Measurements from ENCODE around the gene TAS1R3.

The TAS1R3 gene

DNA sequence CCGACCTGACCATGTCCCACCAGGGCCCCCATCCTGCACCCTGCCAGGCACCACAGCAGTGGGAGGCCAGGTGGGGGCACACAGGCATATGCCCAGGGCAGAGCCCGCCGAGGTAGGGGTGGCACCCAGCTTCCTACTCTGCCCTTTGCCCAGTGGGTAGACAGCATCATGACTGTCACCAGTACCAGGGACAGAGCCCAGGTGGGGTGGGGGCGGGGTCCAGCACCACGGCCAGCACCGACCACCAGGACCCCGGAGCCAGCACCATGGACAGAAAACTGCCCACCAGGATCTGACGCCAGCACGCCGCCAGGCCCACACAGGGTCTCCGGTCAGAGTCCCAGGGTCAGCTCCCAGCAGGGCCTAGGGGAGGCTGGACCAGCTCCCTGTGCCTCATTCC, 3.8 kb downstream of the TAS1R3 start:
- no peak for DNase-seq (ENCODE audit: low read depth)
- H3K4me3 ChIP-seq (ENCODE audit: control insufficient read depth, low read depth, low read length) = no peak overlapping the region
- TF ChIP-seq, protein P1, sequence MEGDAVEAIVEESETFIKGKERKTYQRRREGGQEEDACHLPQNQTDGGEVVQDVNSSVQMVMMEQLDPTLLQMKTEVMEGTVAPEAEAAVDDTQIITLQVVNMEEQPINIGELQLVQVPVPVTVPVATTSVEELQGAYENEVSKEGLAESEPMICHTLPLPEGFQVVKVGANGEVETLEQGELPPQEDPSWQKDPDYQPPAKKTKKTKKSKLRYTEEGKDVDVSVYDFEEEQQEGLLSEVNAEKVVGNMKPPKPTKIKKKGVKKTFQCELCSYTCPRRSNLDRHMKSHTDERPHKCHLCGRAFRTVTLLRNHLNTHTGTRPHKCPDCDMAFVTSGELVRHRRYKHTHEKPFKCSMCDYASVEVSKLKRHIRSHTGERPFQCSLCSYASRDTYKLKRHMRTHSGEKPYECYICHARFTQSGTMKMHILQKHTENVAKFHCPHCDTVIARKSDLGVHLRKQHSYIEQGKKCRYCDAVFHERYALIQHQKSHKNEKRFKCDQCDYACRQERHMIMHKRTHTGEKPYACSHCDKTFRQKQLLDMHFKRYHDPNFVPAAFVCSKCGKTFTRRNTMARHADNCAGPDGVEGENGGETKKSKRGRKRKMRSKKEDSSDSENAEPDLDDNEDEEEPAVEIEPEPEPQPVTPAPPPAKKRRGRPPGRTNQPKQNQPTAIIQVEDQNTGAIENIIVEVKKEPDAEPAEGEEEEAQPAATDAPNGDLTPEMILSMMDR (conservative IDR thresholded peaks at IDR 0.05; ENCODE audit: control insufficient read depth, insufficient read depth, low read depth, low read length) = no peak

DNA sequence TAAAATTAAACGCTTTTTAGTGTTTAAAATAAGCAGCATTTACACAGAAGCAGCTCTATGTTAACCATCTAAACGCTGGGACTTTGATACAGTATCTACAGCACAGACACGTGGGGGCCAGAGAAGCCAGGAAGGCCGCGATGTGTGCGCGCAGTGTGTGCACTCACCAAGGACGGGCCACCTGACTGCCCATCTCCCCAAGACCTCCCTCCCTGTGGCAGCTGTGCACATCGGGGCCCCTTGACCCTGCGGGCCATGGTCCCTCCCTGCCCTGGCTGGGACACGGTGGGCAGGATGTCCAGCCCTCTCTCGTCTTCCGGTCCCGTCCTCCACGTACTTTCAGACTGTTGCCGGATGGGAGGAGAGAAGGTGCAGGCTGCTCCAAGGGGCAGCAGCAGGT, 4.2 kb downstream of the TAS1R3 start:
- TF ChIP-seq, protein P1 (conservative IDR thresholded peaks at IDR 0.05; ENCODE audit: control insufficient read depth, insufficient read depth, low read depth, low read length) = no peak
- no peak for DNase-seq (ENCODE audit: low read depth)
- no peak overlapping the region for H3K4me3 ChIP-seq (ENCODE audit: control insufficient read depth, low read depth, low read length)

DNA sequence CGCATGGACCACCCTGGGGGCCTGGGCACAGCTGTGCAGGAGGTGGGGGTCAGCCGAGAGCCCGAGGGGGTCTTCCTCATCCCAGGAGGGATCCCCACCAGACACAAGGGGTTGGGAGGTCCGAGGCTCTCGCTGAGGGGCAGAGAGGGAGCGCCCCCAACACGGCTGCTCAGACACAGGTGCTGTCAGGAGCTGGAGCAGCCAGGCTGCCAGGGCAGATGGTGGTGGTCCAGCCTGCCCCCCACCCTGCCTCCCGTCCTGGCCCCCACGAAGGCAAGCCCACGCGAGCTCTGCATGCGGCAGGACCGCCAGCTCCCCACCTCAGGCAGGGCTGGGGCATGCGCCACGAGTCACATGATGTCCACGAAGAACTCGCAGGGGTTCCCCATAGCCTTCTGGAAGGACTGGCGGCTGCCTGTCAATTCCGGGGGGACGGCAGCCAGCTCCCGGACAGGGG, 4.7 kb downstream of the TAS1R3 start:
- TF ChIP-seq, protein P1 (conservative IDR thresholded peaks at IDR 0.05; ENCODE audit: control insufficient read depth, insufficient read depth, low read depth, low read length) = no peak
- no peak overlapping the region for H3K4me3 ChIP-seq (ENCODE audit: control insufficient read depth, low read depth, low read length)
- DNase-seq (ENCODE audit: low read depth) = no peak

DNA sequence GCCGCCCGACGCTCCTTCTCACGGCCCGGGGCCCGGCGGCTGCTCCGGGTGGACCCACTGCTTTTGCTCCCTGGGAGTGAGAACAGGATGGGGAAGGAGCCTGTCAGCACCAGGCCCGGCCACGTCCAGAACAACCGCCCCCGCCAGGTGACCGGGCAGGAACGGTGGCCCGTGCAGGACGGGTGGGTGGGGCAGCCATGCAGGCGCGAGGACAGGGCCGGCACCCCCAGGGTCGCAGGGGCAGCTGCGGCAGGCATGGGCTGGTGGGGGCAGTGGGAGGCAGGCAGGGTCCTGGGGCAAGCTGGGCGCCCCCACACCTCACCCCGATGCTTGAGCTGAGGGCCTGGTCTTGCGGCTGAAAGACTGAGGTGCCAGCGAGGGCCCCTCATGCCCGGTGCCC, 5.4 kb downstream of the TAS1R3 start:
- TF ChIP-seq, protein P1 (conservative IDR thresholded peaks at IDR 0.05; ENCODE audit: control insufficient read depth, insufficient read depth, low read depth, low read length) = no peak
- DNase-seq (ENCODE audit: low read depth) = no peak
- no peak overlapping the region for H3K4me3 ChIP-seq (ENCODE audit: control insufficient read depth, low read depth, low read length)

DNA sequence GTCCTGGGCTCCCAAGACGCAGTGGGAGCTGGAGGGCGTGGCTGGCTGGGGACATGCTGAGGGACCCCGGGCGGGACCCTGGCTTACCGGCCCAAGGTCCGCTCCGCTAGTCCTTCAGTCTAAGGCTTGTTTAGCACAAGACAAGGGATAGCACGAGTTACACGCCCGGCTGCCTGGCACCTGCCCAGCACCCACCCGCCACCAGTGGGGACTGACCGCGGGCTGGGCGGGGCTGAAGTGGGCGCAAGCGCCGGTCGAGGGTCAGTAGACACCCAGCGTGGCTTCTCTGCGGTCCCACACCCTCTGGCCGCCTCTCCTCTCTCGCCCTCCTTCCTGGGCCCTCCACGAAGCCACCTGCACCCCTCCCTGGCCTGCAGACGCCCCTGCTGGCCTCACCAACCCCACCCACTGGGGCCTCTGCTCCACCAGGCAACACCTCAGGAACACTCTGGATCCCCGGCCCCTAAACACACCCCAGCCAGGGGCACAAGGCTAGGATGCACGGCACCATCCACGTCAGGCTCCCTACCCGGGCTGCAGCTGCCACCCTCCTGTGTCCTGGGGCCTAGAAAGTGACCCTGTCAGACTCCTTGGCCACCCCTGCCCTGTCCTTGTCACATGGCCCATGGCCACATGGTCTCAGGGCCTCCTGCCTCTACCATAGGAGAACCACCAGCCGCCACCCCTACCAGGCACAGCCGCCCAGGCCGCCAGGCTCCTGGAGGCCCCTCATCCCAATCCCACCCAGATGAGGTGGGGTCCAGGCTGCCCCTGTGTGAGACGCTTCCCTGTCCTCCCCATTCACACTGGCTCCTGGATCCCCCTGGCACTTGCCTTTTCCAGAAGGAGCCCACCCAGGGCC, 6.1 kb downstream of the TAS1R3 start:
- TF ChIP-seq, protein P1 (conservative IDR thresholded peaks at IDR 0.05; ENCODE audit: control insufficient read depth, insufficient read depth, low read depth, low read length) = no peak
- H3K4me3 ChIP-seq (ENCODE audit: control insufficient read depth, low read depth, low read length) = no peak overlapping the region
- no peak for DNase-seq (ENCODE audit: low read depth)

DNA sequence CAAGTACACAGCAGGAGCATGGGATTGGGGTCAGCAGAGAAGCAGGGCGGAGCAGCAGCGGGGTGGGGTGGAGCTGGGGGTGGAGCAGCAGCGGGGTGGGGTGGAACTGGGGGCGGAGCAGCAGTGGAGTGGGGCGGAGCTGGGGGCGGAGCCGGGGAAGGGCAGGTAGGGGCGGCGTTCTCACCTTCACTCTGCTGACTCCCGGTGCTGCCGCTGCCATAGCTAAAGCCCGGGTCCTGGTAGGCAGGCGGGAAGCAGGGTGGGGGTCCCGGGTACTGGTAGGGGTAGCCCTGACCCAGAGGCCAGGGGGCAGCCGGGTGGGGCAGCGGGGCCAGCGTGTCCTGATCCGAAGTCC, 6.7 kb downstream of the TAS1R3 start:
- TF ChIP-seq, protein P1 (conservative IDR thresholded peaks at IDR 0.05; ENCODE audit: control insufficient read depth, insufficient read depth, low read depth, low read length) = no peak
- no peak overlapping the region for H3K4me3 ChIP-seq (ENCODE audit: control insufficient read depth, low read depth, low read length)
- DNase-seq (ENCODE audit: low read depth) = no peak
